KMS-11 (cell line): ENCODE results near the gene NR1I2.

Experiments used
- H2AFZ ChIP-seq: fragments of 200-600 bp; sonication (generic); 2 replicates; pipeline ENCODE4 v1.6.1; 2016; ENCODE audit warnings: antibody characterized with exemption, mixed run types, low read depth
- H3K27ac ChIP-seq: fragments of 200-600 bp; sonication (generic); 2 replicates; pipeline ENCODE4 v1.6.1; 2016; ENCODE audit warnings: mild to moderate bottlenecking, mixed run types
- H3K27me3 ChIP-seq: fragments of 200-600 bp; sonication (generic); 2 replicates; pipeline ENCODE4 v1.6.1; 2017; ENCODE audit warnings: mild to moderate bottlenecking, low read depth, mixed run types, moderate library complexity; ENCODE audit not compliant: insufficient read depth
- H3K36me3 ChIP-seq: fragments of 200-600 bp; sonication (generic); 2 replicates; pipeline ENCODE4 v1.6.1; 2017; ENCODE audit warnings: mild to moderate bottlenecking, mixed run types; ENCODE audit not compliant: insufficient read depth
- H3K4me1 ChIP-seq: fragments of 200-600 bp; sonication (generic); 2 replicates; pipeline ENCODE4 v1.6.1; 2016; ENCODE audit warnings: mild to moderate bottlenecking, low read depth, mixed run types; ENCODE audit not compliant: poor library complexity, severe bottlenecking
- H3K4me2 ChIP-seq: fragments of 200-600 bp; sonication (generic); 2 replicates; pipeline ENCODE4 v1.7.0; 2016; ENCODE audit warnings: mild to moderate bottlenecking, mixed run types
- H3K4me3 ChIP-seq: fragments of 200-600 bp; sonication (generic); IDR thresholded peaks from 2 replicates; pipeline ENCODE4 v1.6.1; 2017; ENCODE audit warnings: low read depth, low read length, mixed read lengths; ENCODE audit not compliant: insufficient read depth
- H3K79me2 ChIP-seq: fragments of 200-600 bp; sonication (generic); 2 replicates; pipeline ENCODE4 v1.6.1; 2016; ENCODE audit warnings: low read depth, mixed run types; ENCODE audit not compliant: insufficient read depth
- H3K9ac ChIP-seq: fragments of 200-600 bp; sonication (generic); 2 replicates; pipeline ENCODE4 v1.6.1; 2016; ENCODE audit warnings: mild to moderate bottlenecking, mixed run types
- H4K20me1 ChIP-seq: fragments of 200-600 bp; sonication (generic); 2 replicates; pipeline ENCODE4 v1.6.1; 2016; ENCODE audit warnings: mild to moderate bottlenecking, mixed run types; ENCODE audit not compliant: insufficient read depth
- CTCF ChIP-seq: fragments of 200-600 bp; sonication (generic); conservative IDR thresholded peaks from 2 replicates; pipeline ENCODE4 v1.6.1; 2017; ENCODE audit warnings: low read depth, mild to moderate bottlenecking, antibody characterized with exemption, low read length, moderate library complexity, mixed read lengths

The NR1I2 gene

GRCh38 chr3:119810018-119810435 is 28.1 kb downstream of the NR1I2 start:
- no peak overlapping the region for H3K9ac ChIP-seq
- no peaks in the 10 kb centered on the region for H4K20me1 ChIP-seq
- no peak overlapping the region for H3K4me2 ChIP-seq
- H3K4me3 ChIP-seq, result no peak overlapping the region
- no peak overlapping the region for H3K27ac ChIP-seq
- no peak overlapping the region for H2AFZ ChIP-seq
- H3K79me2 ChIP-seq, result no peaks in the 10 kb centered on the region
- no peaks in the 10 kb centered on the region for H3K4me1 ChIP-seq
- no peak for TF ChIP-seq CTCF
- no peaks in the 10 kb centered on the region for H3K27me3 ChIP-seq
- H3K36me3 ChIP-seq, result no peaks in the 10 kb centered on the region

GRCh38 chr3:119812491-119813058 is 30.7 kb downstream of the NR1I2 start:
- no peak for TF ChIP-seq CTCF
- Histone ChIP-seq H3K79me2 (no peaks in the 10 kb centered on the region), H3K4me2 (no peak overlapping the region), H3K4me3 (no peak overlapping the region), H3K9ac (no peak overlapping the region), H3K36me3 (no peaks in the 10 kb centered on the region), H4K20me1 (no peaks in the 10 kb centered on the region), H3K27ac (no peak overlapping the region), H3K4me1 (no peaks in the 10 kb centered on the region), H2AFZ (no peak overlapping the region), H3K27me3 (no peaks in the 10 kb centered on the region)

- no peaks in the 10 kb centered on the region for H3K79me2 ChIP-seq
- H3K27ac ChIP-seq, result no peak overlapping the region
- H3K4me3 ChIP-seq, result no peak overlapping the region
- H3K4me1 ChIP-seq, result no peaks in the 10 kb centered on the region
- H3K27me3 ChIP-seq, result no peaks in the 10 kb centered on the region
- H4K20me1 ChIP-seq, result no peaks in the 10 kb centered on the region
- no peaks in the 10 kb centered on the region for H3K36me3 ChIP-seq
- H3K9ac ChIP-seq, result no peak overlapping the region
- H2AFZ ChIP-seq, result no peak overlapping the region
- no peak for TF ChIP-seq CTCF
- H3K4me2 ChIP-seq, result no peak overlapping the region
Measured at GRCh38 chr3:119815716-119816115, 33.8 kb downstream of the NR1I2 start.

- no peaks in the 10 kb centered on the region for H3K27me3 ChIP-seq
- H3K4me3 ChIP-seq, result no peak overlapping the region
- H3K4me1 ChIP-seq, result no peaks in the 10 kb centered on the region
- H3K27ac ChIP-seq, result no peak overlapping the region
- no peak overlapping the region for H2AFZ ChIP-seq
- H3K36me3 ChIP-seq, result no peaks in the 10 kb centered on the region
- no peak for TF ChIP-seq CTCF
- no peak overlapping the region for H3K4me2 ChIP-seq
- H3K9ac ChIP-seq, result no peak overlapping the region
- H4K20me1 ChIP-seq, result no peaks in the 10 kb centered on the region
- no peaks in the 10 kb centered on the region for H3K79me2 ChIP-seq
Measured at GRCh38 chr3:119817071-119817470, 35.2 kb downstream of the NR1I2 start.
